Astrocyte (in vitro differentiated cells and primary cell): ENCODE measurements around the gene HYAL4. TPM values are rescaled to one million over a fixed set of nuclear protein-coding genes. Genes with fewer than 3 reads are reported as not detected.
"Not testable (repeated sequence)": the region's sequence is repeated elsewhere in the genome, so short reads cannot be mapped to it uniquely, and the experiment has no call there.

Experiments used
- DNase-seq: peaks from one replicate; pipeline ENCODE4 v3.0.0-alpha.2; 2010; ENCODE audit warnings: low read depth
- FAIRE-seq: peaks from 2 replicates; lab custom pipeline; 2011; peaks lifted over from hg19 to GRCh38; lab: Jason Lieb, UNC
- H2AFZ ChIP-seq: 2 replicates; pipeline ENCODE4 v1.6.0; 2012; ENCODE audit warnings: low read depth, low read length, inconsistent platforms
- H3K27ac ChIP-seq: 2 replicates; pipeline ENCODE4 v1.5.1; 2011; ENCODE audit warnings: low read depth, low read length, inconsistent platforms
- H3K27me3 ChIP-seq: 2 replicates; pipeline ENCODE4 v1.6.0; 2011; ENCODE audit warnings: low read length, inconsistent platforms; ENCODE audit not compliant: insufficient read depth
- H3K36me3 ChIP-seq: 2 replicates; pipeline ENCODE4 v1.5.1; 2011; ENCODE audit warnings: low read length, inconsistent platforms; ENCODE audit not compliant: insufficient read depth
- H3K4me1 ChIP-seq: 2 replicates; pipeline ENCODE4 v1.5.1; 2011; ENCODE audit warnings: low read length, inconsistent platforms; ENCODE audit not compliant: insufficient read depth
- H3K4me2 ChIP-seq: 2 replicates; pipeline ENCODE4 v1.6.0; 2012; ENCODE audit warnings: low read length, inconsistent platforms
- H3K4me3 ChIP-seq: 2 replicates; pipeline ENCODE4 v1.5.1; 2011; ENCODE audit warnings: low read depth, mild to moderate bottlenecking, low read length, inconsistent platforms; ENCODE audit not compliant: insufficient read depth
- H3K79me2 ChIP-seq: 2 replicates; pipeline ENCODE4 v1.6.0; 2012; ENCODE audit warnings: mild to moderate bottlenecking, low read length, inconsistent platforms; ENCODE audit not compliant: insufficient read depth
- H3K9ac ChIP-seq: 2 replicates; pipeline ENCODE4 v1.6.0; 2012; ENCODE audit warnings: mild to moderate bottlenecking, low read length, inconsistent platforms
- H3K9me3 ChIP-seq: 2 replicates; pipeline ENCODE4 v1.5.1; 2012; ENCODE audit warnings: low read depth, mild to moderate bottlenecking, low read length, inconsistent platforms; ENCODE audit not compliant: insufficient read depth
- H4K20me1 ChIP-seq: 2 replicates; pipeline ENCODE4 v1.6.0; 2012; ENCODE audit warnings: low read length, inconsistent platforms; ENCODE audit not compliant: insufficient read depth
- H3K27ac Mint-ChIP-seq: one replicate; pipeline ENCODE4 v1.8.0; 2021; ENCODE audit warnings: mild to moderate bottlenecking, mixed read lengths; ENCODE audit not compliant: unreplicated experiment
- H3K27me3 Mint-ChIP-seq: one replicate; pipeline ENCODE4 v1.8.0; 2021; ENCODE audit warnings: low read depth, mixed read lengths; ENCODE audit not compliant: unreplicated experiment
- H3K36me3 Mint-ChIP-seq: one replicate; pipeline ENCODE4 v1.8.0; 2021; ENCODE audit warnings: low read depth, mixed read lengths; ENCODE audit not compliant: unreplicated experiment
- H3K4me1 Mint-ChIP-seq: one replicate; pipeline ENCODE4 v1.8.0; 2021; ENCODE audit warnings: low read depth, mixed read lengths; ENCODE audit not compliant: unreplicated experiment
- H3K4me3 Mint-ChIP-seq: one replicate; pipeline ENCODE4 v1.8.0; 2021; ENCODE audit warnings: mild to moderate bottlenecking, moderate library complexity, mixed read lengths; ENCODE audit not compliant: unreplicated experiment
- H3K9me3 Mint-ChIP-seq: one replicate; pipeline ENCODE4 v1.8.0; 2021; ENCODE audit warnings: mild to moderate bottlenecking, mixed read lengths; ENCODE audit not compliant: unreplicated experiment
- EZH2 ChIP-seq: IDR thresholded peaks from 2 replicates; pipeline ENCODE4 v1.6.1; 2012; ENCODE audit warnings: mild to moderate bottlenecking, low read length, inconsistent platforms; ENCODE audit not compliant: insufficient read depth
- total RNA-seq: library from RNA; stranded (reverse); gene quantifications from 2 replicates; pipeline ENCODE4 v1.2.1, GENCODE V29; 2021
- TF ChIP-seq, protein P1 (sequence below): IDR thresholded peaks from 2 replicates; pipeline ENCODE4 v1.5.1; 2011; ENCODE audit warnings: low read depth, mild to moderate bottlenecking, inconsistent platforms, low read length, moderate library complexity; ENCODE audit not compliant: insufficient read depth

Gene HYAL4
- total RNA-seq, 1 donor from 2014 or later, result not detected

DNA sequence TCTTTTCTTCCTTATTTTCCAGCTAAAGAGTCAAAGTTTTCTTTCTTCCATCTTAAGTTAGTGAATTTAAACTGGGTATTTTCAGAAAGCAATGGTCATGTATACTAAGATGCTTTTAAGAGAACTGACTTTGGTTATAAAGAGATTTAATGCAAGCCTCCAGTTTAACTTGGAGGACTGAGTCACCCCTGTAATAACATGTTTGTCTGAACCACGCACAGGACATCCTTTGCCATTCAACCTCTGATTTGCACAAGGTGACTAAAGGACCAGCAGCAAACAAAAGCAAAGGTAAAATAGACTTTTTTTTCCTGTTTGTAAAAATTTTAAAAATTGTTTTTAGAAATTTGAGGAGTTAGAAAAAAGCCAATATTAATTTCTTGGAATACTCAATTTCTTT is 2.9 kb downstream of the HYAL4 start:
- Mint-ChIP-seq H3K27me3 (no peaks in the 10 kb centered on the region), H3K36me3 (no peaks in the 10 kb centered on the region), H3K9me3 (peaks cover 6% of the 10 kb centered on the region), H3K27ac (no peak overlapping the region), H3K4me3 (no peak overlapping the region), H3K4me1 (peaks cover 13% of the 10 kb centered on the region)
- no peak for FAIRE-seq
- H4K20me1 ChIP-seq, result no peaks in the 10 kb centered on the region
- no peaks in the 10 kb centered on the region for H3K36me3 ChIP-seq
- no peak overlapping the region for H3K27ac ChIP-seq
- H3K27me3 ChIP-seq, result no peaks in the 10 kb centered on the region
- no peaks in the 10 kb centered on the region for H3K79me2 ChIP-seq
- no peak overlapping the region for H3K9ac ChIP-seq
- no peaks in the 10 kb centered on the region for H3K4me1 ChIP-seq
- H3K9me3 ChIP-seq, result no peaks in the 10 kb centered on the region
- no peak overlapping the region for H3K4me2 ChIP-seq
- no peak overlapping the region for H3K4me3 ChIP-seq
- no peak for DNase-seq
- TF ChIP-seq EZH2, result no peak
- TF ChIP-seq, protein P1, sequence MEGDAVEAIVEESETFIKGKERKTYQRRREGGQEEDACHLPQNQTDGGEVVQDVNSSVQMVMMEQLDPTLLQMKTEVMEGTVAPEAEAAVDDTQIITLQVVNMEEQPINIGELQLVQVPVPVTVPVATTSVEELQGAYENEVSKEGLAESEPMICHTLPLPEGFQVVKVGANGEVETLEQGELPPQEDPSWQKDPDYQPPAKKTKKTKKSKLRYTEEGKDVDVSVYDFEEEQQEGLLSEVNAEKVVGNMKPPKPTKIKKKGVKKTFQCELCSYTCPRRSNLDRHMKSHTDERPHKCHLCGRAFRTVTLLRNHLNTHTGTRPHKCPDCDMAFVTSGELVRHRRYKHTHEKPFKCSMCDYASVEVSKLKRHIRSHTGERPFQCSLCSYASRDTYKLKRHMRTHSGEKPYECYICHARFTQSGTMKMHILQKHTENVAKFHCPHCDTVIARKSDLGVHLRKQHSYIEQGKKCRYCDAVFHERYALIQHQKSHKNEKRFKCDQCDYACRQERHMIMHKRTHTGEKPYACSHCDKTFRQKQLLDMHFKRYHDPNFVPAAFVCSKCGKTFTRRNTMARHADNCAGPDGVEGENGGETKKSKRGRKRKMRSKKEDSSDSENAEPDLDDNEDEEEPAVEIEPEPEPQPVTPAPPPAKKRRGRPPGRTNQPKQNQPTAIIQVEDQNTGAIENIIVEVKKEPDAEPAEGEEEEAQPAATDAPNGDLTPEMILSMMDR, result no peak
- no peak overlapping the region for H2AFZ ChIP-seq

DNA sequence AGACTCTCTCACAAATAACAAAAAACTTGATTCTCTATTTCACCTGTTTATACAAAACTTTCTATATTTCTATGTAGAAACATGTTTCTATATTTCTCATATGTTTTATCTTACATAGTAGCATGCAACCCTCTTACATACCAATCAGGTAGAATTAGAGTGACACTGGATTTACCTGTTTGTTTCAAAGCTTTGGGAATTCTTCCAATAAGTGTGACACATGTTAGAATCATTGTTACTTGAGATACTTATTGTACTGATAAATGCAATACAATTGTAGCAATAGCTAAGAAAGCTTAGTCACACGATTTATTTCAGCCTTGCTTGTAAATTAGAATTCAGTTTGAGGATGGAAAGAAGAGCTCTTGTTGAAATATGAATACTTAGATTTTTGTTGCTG is 4.9 kb downstream of the HYAL4 start:
- H3K27me3 ChIP-seq, result no peaks in the 10 kb centered on the region
- H2AFZ ChIP-seq, result no peak overlapping the region
- FAIRE-seq, result no peak
- H3K27me3 Mint-ChIP-seq, result no peaks in the 10 kb centered on the region
- no peaks in the 10 kb centered on the region for H4K20me1 ChIP-seq
- H3K9ac ChIP-seq, result no peak overlapping the region
- H3K27ac ChIP-seq, result no peak overlapping the region
- DNase-seq, result no peak
- no peaks in the 10 kb centered on the region for H3K4me1 ChIP-seq
- no peaks in the 10 kb centered on the region for H3K36me3 ChIP-seq
- no peaks in the 10 kb centered on the region for H3K79me2 ChIP-seq
- no peak overlapping the region for H3K4me2 ChIP-seq
- TF ChIP-seq EZH2, result no peak
- TF ChIP-seq, protein P1, result no peak
- H3K4me3 ChIP-seq, result no peak overlapping the region
- no peak overlapping the region for H3K4me3 Mint-ChIP-seq
- no peaks in the 10 kb centered on the region for H3K9me3 ChIP-seq
- H3K4me1 Mint-ChIP-seq, result peaks cover 13% of the 10 kb centered on the region
- H3K36me3 Mint-ChIP-seq, result no peaks in the 10 kb centered on the region
- H3K27ac Mint-ChIP-seq, result no peak overlapping the region
- H3K9me3 Mint-ChIP-seq, result peaks cover 18% of the 10 kb centered on the region

DNA sequence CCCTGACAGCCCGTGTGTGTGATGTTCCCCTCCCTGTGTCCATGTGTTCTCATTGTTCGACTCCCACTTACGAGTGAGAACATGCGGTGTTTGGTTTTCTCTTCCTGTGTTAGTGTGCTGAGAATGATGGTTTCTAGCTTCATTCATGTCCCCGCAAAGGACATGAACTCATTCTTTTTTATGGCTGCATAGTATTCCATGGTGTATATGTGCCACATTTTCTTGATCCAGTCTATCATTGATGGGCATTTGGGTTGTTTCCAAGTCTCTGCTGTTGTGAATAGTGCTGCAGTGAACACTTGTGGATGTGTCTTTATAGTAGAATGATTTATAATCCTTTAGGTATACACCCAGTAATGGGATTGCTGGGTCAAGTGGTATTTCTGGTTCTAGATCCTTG is 6.4 kb downstream of the HYAL4 start:
- not testable (repeated sequence) for FAIRE-seq, H3K4me2 ChIP-seq, H3K4me3 Mint-ChIP-seq, H3K9ac ChIP-seq, H4K20me1 ChIP-seq, H3K79me2 ChIP-seq, H3K36me3 ChIP-seq, H3K4me1 Mint-ChIP-seq, H3K27me3 ChIP-seq, DNase-seq, H3K36me3 Mint-ChIP-seq, H3K27me3 Mint-ChIP-seq, H2AFZ ChIP-seq, H3K4me3 ChIP-seq, H3K27ac ChIP-seq, H3K9me3 ChIP-seq, H3K27ac Mint-ChIP-seq, H3K4me1 ChIP-seq
- H3K9me3 Mint-ChIP-seq, result peaks cover 25% of the 10 kb centered on the region

DNA sequence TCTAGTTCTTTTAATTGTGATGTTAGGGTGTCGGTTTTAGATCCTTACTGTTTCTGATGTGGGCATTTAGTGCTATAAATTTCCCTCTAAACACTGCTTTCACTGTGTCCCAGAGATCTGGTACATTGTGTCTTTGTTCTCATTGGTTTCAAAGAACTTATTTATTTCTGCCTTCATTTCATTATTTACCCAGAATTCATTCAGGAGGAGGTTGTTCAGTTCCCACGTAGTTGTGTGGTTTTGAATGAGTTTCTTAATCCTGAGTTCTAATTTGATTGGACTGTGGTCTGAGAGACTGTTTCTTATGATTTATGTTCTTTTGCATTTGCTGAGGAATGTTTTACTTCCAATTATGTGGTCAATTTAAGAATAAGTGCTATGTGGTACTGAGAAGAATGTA is 9.3 kb downstream of the HYAL4 start:
- DNase-seq, H3K79me2 ChIP-seq, H3K4me1 Mint-ChIP-seq, H3K4me3 Mint-ChIP-seq, H3K9ac ChIP-seq, H3K27ac Mint-ChIP-seq, H3K4me1 ChIP-seq, H4K20me1 ChIP-seq, H3K27me3 Mint-ChIP-seq, FAIRE-seq, H3K27me3 ChIP-seq, H3K27ac ChIP-seq, H3K4me2 ChIP-seq, H3K4me3 ChIP-seq, H3K36me3 Mint-ChIP-seq, H3K9me3 ChIP-seq, H3K36me3 ChIP-seq, H2AFZ ChIP-seq: not testable (repeated sequence)
- H3K9me3 Mint-ChIP-seq, result peaks cover 25% of the 10 kb centered on the region

DNA sequence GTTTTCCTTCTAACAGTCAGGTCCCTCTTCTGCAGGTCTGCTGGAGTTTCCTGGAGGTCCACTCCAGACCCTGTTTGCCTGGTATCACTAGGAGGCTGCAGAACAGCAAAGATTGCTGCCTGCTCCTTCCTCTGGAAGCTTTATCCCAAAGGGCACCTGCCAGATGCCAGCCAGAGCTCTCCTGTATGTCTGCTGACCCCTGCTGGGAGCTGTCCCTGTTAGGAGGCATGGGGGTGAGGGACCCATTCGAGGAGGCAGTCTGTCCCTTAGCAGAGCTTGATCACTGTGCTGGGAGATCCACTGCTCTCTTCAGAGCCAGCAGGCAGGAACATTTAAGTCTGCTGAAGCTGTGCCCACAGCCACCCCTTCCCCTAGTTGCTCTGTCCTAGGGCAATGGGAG is 11.5 kb downstream of the HYAL4 start:
- FAIRE-seq, H3K27ac Mint-ChIP-seq, H3K4me2 ChIP-seq, H2AFZ ChIP-seq, H3K27ac ChIP-seq, H4K20me1 ChIP-seq, H3K4me3 ChIP-seq, H3K27me3 Mint-ChIP-seq, H3K79me2 ChIP-seq, H3K27me3 ChIP-seq, H3K4me1 Mint-ChIP-seq, H3K9ac ChIP-seq, H3K4me1 ChIP-seq, DNase-seq, H3K36me3 Mint-ChIP-seq, H3K4me3 Mint-ChIP-seq, H3K36me3 ChIP-seq, H3K9me3 ChIP-seq: not testable (repeated sequence)
- H3K9me3 Mint-ChIP-seq, result peaks cover 22% of the 10 kb centered on the region
